Thymus (tissue), 11 donors: Measurements from ENCODE around the gene MPZL1. TPM values are rescaled to one million over a fixed set of nuclear protein-coding genes. Genes with fewer than 3 reads are reported as not detected.

Source experiments
- DNase-seq, 9 donors: peaks; one replicate each; pipeline ENCODE4 v3.0.0-alpha.2; 2013; ENCODE audit warnings: low spot score in 9 of 9, low read depth in 6 of 9, missing footprints in 1 of 9
- H3K27ac ChIP-seq, 2 donors: one replicate each; pipeline ENCODE4 v1.5.1; 2013; ENCODE audit warnings: control low read depth in 1 of 2, low read depth in 1 of 2, low read length in 1 of 2, mild to moderate bottlenecking in 1 of 2, moderate library complexity in 1 of 2
- H3K27me3 ChIP-seq, 2 donors: one replicate each; pipeline ENCODE4 v1.5.1; 2013; ENCODE audit warnings: low read length in 1 of 2; ENCODE audit not compliant: control insufficient read depth in 2 of 2, insufficient read depth in 1 of 2
- H3K36me3 ChIP-seq, 2 donors: one replicate each; pipeline ENCODE4 v1.5.1; 2013; ENCODE audit warnings: low read length in 1 of 2, mild to moderate bottlenecking in 1 of 2, moderate library complexity in 1 of 2; ENCODE audit not compliant: control insufficient read depth in 2 of 2, insufficient read depth in 2 of 2
- H3K4me1 ChIP-seq, 2 donors: one replicate each; pipeline ENCODE4 v1.5.1; 2013; ENCODE audit warnings: low read length in 2 of 2; ENCODE audit not compliant: control insufficient read depth in 2 of 2, insufficient read depth in 2 of 2
- H3K4me3 ChIP-seq, 2 donors: one replicate each; pipeline ENCODE4 v1.5.1; 2013; ENCODE audit warnings: low read length in 2 of 2, control low read depth in 1 of 2, mild to moderate bottlenecking in 1 of 2
- H3K9me3 ChIP-seq, 2 donors: one replicate each; pipeline ENCODE4 v1.5.1; 2013; ENCODE audit warnings: low read length in 1 of 2, mild to moderate bottlenecking in 1 of 2; ENCODE audit not compliant: control insufficient read depth in 2 of 2, insufficient read depth in 1 of 2
- WGBS: extraction: QIAGEN DNeasy Blood & Tissue Kit; methylation state at CpG from one replicate; pipeline ENCODE4 v1.1.7; 2013; 5-methylcytosine and 5-hydroxymethylcytosine counted together
- polyA plus RNA-seq: library from polyadenylated mRNA; stranded (reverse); fragments of 200-250 nt; gene quantifications from one replicate; pipeline ENCODE4 v1.2.3, GENCODE V29; 2013
- total RNA-seq: library from RNA; stranded (reverse); fragments of 120-200 nt; gene quantifications from one replicate; pipeline ENCODE4 v1.2.4, GENCODE V29; 2013
- donor health status: healthy.

The MPZL1 gene
- total and polyA plus RNA-seq, 2 donors, result 23.4 to 26.0 TPM

- 98% methylated on average over 5 of the region's 5 CpGs for WGBS
- Histone ChIP-seq H3K4me1 (peaks cover 0 to 4% of the 10 kb centered on the region in 2 donors), H3K36me3 (peaks cover 75 to 97% of the 10 kb centered on the region in 2 donors), H3K9me3 (no peaks in the 10 kb centered on the region), H3K4me3 (no peak overlapping the region), H3K27me3 (no peaks in the 10 kb centered on the region), H3K27ac (no peak overlapping the region)
- DNase-seq, result no peak
These were observed 32.2 kb upstream of the MPZL1 start for GRCh38 chr1:167689567-167689920.

DNA sequence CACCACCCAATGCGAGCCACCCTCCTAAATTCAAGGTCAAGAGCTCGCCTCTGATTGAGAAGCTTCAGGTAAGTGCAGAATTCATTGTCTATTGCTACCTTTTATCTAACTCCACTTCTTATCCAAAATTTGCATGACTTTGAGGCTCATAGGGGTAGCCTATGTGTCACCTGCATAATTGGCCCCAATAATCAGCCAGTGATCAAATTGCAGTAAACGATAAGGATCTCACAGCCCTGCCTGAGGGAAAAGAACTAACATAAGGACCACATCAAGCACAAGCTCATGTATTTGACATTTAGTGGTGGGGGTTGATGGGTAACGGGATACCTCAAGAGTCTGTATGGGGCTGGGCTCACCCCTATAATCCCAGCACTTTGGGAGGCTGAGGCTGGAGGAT is 31.7 kb upstream of the MPZL1 start:
- Histone ChIP-seq H3K27ac (no peak overlapping the region), H3K4me3 (no peak overlapping the region), H3K9me3 (no peaks in the 10 kb centered on the region), H3K4me1 (peaks cover 0 to 4% of the 10 kb centered on the region in 2 donors), H3K36me3 (peaks cover 77 to 97% of the 10 kb centered on the region in 2 donors), H3K27me3 (no peaks in the 10 kb centered on the region)
- 97% methylated on average over 4 of the region's 4 CpGs for WGBS
- no peak for DNase-seq

- H3K27ac ChIP-seq, result no peak overlapping the region
- 97% methylated on average over 7 of the region's 7 CpGs for WGBS
- H3K36me3 ChIP-seq, result peaks cover 90 to 99% of the 10 kb centered on the region in 2 donors
- no peaks in the 10 kb centered on the region for H3K27me3 ChIP-seq
- no peaks in the 10 kb centered on the region for H3K9me3 ChIP-seq
- no peak for DNase-seq
- no peaks in the 10 kb centered on the region for H3K4me1 ChIP-seq
- H3K4me3 ChIP-seq, result no peak overlapping the region
These were observed 28.2 kb upstream of the MPZL1 start for GRCh38 chr1:167693425-167694045.

- 92% methylated on average over 2 of the region's 2 CpGs for WGBS
- no peak for DNase-seq
- H3K4me3 ChIP-seq, result no peak overlapping the region
- no peak overlapping the region for H3K27ac ChIP-seq
- H3K4me1 ChIP-seq, result no peaks in the 10 kb centered on the region
- no peaks in the 10 kb centered on the region for H3K27me3 ChIP-seq
- H3K9me3 ChIP-seq, result no peaks in the 10 kb centered on the region
- H3K36me3 ChIP-seq, result peaks cover 92 to 96% of the 10 kb centered on the region in 2 donors
These were observed 27.1 kb upstream of the MPZL1 start for GRCh38 chr1:167694691-167695090.

DNA sequence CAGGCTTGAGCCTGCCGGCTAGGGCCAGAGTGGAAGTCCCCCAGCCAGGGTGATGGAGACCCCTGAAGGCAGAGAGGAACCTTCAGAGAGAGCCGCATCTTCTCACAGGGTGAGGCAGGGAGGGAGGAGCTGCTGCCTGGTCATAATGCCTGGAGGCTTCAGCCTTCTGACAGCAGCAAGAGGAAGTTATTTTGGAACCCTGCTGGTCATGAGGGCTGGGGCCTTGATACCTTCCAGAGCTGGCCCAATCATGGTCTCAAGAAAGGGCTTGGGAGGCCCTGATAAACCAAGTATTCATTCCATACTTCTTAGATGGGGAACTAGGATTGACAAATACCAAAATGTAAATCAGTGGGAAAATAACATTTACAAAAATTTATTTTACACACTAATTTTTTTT is 26.6 kb upstream of the MPZL1 start:
- peaks cover 90 to 96% of the 10 kb centered on the region in 2 donors for H3K36me3 ChIP-seq

DNA sequence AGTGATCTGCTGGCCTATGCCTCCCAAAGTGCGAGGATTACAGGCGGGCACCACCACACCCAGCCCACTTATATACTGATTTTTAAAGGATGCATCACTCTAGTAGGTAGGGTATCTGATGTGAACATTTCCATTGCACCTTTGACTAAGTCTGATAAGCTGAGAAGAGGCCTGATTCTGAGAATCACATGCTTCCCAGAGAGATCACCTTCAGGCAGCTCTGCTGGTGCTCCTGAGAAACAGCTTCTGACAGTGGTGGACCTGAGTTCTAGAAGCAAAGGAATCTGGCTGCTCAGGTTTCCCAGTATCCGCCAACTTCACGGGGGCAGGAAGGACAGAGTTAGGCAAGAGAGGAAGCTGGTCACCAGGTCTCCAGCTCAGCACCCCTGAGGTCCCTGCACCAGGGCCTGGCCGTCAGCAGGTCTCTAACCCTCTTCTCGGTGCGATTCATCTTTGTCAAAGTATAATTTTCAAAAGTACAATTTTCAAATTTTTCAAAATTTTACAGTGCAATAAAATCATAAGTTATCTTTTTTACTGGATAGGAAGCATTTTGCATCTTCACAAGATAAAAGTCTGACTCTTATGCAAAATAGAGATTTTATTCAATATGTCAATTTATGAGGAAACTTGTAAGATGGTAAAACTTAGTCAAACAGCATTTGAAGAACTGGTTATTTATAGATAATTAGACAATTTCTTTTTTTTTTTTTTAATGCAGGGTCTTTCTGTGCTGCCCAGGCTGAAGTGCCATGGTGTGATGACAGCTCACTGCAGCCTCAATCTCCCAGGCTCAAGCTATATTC is 25.8 kb upstream of the MPZL1 start:
- H3K36me3 ChIP-seq, result peaks cover 87 to 95% of the 10 kb centered on the region in 2 donors
- WGBS, result 97% methylated on average over 7 of the region's 7 CpGs
- no peaks in the 10 kb centered on the region for H3K4me1 ChIP-seq
- no peaks in the 10 kb centered on the region for H3K9me3 ChIP-seq
- H3K4me3 ChIP-seq, result no peak overlapping the region
- H3K27me3 ChIP-seq, result no peaks in the 10 kb centered on the region
- no peak overlapping the region for H3K27ac ChIP-seq
- DNase-seq, result no peak

More for the DNA sequence above, 26.6 kb upstream of the MPZL1 start:
- Histone ChIP-seq H3K9me3 (no peaks in the 10 kb centered on the region), H3K4me1 (no peaks in the 10 kb centered on the region), H3K27me3 (no peaks in the 10 kb centered on the region), H3K4me3 (no peak overlapping the region), H3K27ac (no peak overlapping the region)
- no peak for DNase-seq
- WGBS, result 95% methylated on average over 2 of the region's 2 CpGs

GRCh38 chr1:167697667-167698141 is 24.1 kb upstream of the MPZL1 start:
- H3K9me3 ChIP-seq, result no peaks in the 10 kb centered on the region
- H3K27me3 ChIP-seq, result no peaks in the 10 kb centered on the region
- no peaks in the 10 kb centered on the region for H3K4me1 ChIP-seq
- no peak for DNase-seq
- H3K4me3 ChIP-seq, result no peak overlapping the region
- peaks cover 82 to 93% of the 10 kb centered on the region in 2 donors for H3K36me3 ChIP-seq
- H3K27ac ChIP-seq, result no peak overlapping the region
- WGBS, result 92% methylated on average over 14 of the region's 14 CpGs

DNA sequence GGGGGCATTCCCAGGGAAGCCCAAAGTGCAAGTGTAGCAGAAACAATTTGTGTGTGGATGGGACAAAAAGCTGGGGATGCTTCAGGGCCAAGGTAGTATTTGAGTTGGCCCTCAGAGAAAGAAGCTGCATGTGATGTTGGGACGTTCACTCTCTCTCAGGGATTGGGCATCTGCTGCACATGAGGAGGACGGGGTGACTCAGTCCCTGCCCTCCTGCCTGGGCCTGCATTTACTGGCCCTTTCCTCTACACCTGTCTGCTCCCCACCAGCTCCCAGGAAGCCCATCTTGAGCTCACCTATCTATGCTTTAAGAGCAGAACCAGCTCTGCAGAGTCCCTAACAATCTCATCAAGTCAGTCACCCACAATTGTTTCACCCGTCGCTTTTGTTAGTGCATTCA is 23.5 kb upstream of the MPZL1 start:
- Histone ChIP-seq H3K27me3 (no peaks in the 10 kb centered on the region), H3K9me3 (no peaks in the 10 kb centered on the region), H3K4me3 (no peak overlapping the region), H3K36me3 (peaks cover 84 to 93% of the 10 kb centered on the region in 2 donors), H3K4me1 (no peaks in the 10 kb centered on the region), H3K27ac (no peak overlapping the region)
- 95% methylated on average over 4 of the region's 4 CpGs for WGBS
- DNase-seq, result no peak

DNA sequence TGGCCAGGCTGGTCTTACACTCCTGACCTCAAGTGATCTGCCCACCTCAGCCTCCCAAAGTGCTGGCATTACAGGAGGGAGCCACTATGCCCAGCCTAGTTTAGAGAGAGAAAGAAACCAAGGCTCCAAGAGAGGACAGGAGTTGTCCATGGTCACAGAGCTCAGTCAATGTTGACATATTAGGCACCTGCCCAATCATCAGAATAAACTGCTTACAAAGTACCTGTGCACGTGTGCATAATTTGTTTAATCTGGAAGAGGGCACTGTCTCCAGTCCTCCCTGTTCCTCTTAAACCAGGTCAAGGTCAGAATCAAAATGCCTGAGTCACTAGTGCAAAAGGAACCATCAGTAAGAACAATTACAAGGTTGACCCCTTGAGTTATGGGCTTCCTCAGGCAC is 20.3 kb upstream of the MPZL1 start:
- Histone ChIP-seq H3K4me1 (no peaks in the 10 kb centered on the region), H3K27ac (no peak overlapping the region), H3K9me3 (no peaks in the 10 kb centered on the region), H3K4me3 (no peak overlapping the region), H3K27me3 (no peaks in the 10 kb centered on the region), H3K36me3 (peaks cover 77 to 90% of the 10 kb centered on the region in 2 donors)
- WGBS, result 98% methylated on average over 1 of the region's 1 CpG
- DNase-seq, result no peak
